Measurements from ENCODE around the gene TDRD5.
"Not testable (repeated sequence)": the region's sequence is repeated elsewhere in the genome, so short reads cannot be mapped to it uniquely, and the experiment has no call there.

The TDRD5 gene

DNA sequence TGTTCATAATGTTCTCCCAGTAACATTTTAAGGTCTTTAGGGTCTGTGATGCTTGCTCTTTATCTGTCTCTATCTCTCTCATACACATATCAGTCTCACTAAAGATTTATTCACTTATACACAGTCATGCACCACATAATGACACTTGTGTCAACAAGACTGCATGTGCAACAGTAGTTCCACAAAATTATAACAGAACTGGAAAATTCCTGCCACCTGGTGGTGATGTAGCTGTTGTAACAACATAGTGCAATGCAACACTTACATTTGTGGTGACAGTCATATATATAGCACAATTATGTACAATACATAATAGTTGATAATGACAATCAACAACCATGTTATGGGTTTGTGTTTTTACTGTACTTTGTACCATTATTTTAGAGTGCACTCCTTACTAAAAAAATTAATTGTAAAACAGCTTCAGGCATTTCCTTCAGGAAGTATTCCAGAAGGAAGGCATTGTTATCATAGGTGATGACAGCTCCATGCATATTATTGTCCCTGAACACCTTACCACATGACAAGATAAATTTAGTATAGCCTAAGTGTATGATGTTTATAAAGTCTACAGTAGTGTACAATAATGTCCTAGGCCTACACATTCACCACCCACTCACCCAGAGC is 8.1 kb downstream of the TDRD5 start:
- no peak for DNase-seq

GRCh38 chr1:179601093-179601492 is 9.5 kb downstream of the TDRD5 start:
- no peak for DNase-seq

- no peak for DNase-seq
These were observed 20.7 kb downstream of the TDRD5 start for GRCh38 chr1:179612361-179612760.

GRCh38 chr1:179630719-179631118 is 39.1 kb downstream of the TDRD5 start:
- DNase-seq: no peak

DNA sequence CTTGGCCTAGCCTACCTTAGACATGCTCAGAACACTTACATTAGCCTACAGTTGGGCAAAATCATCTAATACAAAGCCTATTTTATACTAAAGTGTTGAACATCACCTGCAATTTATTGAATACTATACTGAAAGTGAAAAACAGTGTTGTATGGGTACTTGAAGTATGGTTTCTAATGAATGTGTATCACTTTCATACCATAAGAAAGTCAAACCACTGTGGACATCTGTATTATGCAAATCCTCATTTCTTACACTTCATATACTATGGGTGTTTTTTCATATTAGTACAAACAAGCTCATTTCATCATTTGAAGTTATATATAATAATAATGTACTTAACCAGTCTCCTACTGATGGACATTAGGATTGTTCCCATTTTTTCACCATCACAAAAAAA is 41.2 kb downstream of the TDRD5 start:
- no peak for DNase-seq

DNA sequence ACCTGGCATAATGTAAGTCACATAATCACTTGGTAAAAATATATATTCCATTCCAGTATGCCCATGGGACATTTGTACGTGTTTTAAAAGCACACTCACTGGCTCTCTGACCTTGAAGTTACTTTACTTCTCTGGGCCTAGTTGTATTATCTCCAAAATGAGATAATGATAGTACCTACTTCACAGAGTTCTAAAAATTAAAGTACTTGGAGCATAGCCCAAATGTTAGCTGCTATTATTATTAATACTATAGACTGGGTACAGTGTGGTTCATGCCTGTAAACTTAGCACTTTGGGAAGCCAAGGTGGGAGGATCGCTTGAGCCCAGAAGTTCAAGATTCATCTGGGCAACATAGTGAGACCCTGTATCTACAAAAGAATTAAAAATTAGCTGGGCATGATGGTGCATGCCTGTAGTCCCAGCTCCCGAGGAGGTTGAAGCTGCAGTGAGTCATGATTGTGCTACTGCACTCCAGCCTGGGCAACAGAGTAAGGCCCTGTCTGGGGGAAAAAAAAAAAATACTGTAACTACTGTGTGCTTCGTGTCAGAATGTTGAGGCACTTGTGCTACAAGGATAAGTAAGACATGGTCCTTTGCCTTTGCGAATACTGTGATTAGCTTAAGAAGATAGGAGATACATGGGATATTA is 45.7 kb downstream of the TDRD5 start:
- no peak for DNase-seq

- DNase-seq: no peak
These were observed 69.4 kb downstream of the TDRD5 start for GRCh38 chr1:179661018-179661417.

DNA sequence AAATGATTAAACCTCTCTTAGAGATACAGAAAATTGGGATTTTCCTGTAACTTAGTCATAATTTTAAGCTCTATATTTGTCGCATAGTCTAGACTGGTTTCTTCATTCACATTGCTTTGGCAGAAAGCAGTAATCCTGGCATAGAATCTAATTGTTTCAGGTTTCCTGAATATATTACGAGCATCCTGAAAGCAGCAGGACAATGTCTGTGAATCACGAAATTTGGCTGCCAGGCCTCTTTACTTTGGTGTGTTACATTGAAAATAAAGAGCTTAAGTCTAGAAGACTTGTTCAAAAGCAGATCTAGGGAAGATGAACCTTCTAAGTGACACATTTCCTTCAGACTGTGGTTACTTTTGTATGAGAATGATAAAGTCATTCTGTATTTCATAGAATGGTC is 72.2 kb downstream of the TDRD5 start:
- no peak for DNase-seq

- DNase-seq: no peak
These were observed 86.2 kb downstream of the TDRD5 start for GRCh38 chr1:179677882-179678281.

DNA sequence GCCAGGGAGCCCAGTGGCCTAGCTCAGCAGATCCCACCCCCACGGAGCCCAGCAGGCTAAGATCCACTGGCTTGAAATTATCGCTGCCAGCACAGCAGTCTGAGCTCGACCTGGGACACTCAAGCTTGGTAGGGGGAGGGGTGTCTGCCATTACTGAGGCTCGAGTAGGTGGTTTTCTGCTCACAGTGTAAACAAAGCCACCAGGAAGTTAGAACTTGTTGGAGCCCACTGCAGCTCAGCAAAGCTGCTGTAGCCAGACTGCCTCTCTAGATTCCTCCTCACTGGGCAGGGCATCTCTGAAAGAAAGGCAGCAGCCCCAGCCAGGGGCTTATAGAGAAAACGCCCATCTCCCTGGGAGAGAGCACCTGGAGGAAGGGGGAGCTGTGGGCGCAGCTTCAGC is 102.9 kb downstream of the TDRD5 start:
- DNase-seq: not testable (repeated sequence)

- DNase-seq: no peak
These were observed 111.4 kb downstream of the TDRD5 start for GRCh38 chr1:179702946-179703539.

- no peak for DNase-seq
These were observed 114.8 kb downstream of the TDRD5 start for GRCh38 chr1:179706339-179706941.

GRCh38 chr1:179707406-179707805 is 115.8 kb downstream of the TDRD5 start:
- DNase-seq: no peak

- no peak for DNase-seq
These were observed 117.0 kb downstream of the TDRD5 start for GRCh38 chr1:179708434-179709195.

- DNase-seq: no peak
These were observed 118.3 kb downstream of the TDRD5 start for GRCh38 chr1:179709841-179710329.

GRCh38 chr1:179714159-179714558 is 122.5 kb downstream of the TDRD5 start:
- DNase-seq: no peak

- no peak for DNase-seq
These were observed 123.0 kb downstream of the TDRD5 start for GRCh38 chr1:179714623-179715022.

- no peak for DNase-seq
These were observed 127.6 kb downstream of the TDRD5 start for GRCh38 chr1:179719272-179719671.

GRCh38 chr1:179728271-179728670 is 136.6 kb downstream of the TDRD5 start:
- no peak for DNase-seq

DNA sequence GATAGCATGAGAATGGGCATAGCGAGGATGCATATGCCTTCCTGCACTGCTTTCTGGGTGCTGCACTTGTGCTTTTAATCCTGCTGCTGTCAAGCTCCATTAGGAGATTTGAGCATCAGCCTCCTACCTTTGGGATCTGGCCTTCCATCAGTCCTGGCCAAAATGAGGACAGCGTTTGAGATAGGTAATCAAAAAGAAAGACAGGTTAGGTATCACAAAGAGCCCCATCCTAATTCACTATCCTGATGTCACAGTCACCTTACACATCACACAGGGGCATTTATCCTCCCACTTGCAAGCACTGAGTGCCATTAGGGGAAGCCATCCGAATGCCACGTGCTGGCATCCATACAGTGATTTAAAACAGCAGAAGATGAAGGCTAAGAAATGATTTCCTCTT is 138.2 kb downstream of the TDRD5 start:
- no peak for DNase-seq

GRCh38 chr1:179731643-179732042 is 140.0 kb downstream of the TDRD5 start:
- peak; percentile 51 for DNase-seq

Measured in NCI-H2029 (cell line).